Epithelial cell of esophagus (primary cell): ENCODE measurements around the gene PER1.

ENCODE experiments used
- DNase-seq: peaks from one replicate; pipeline ENCODE4 v3.0.0; 2010; ENCODE audit warnings: low read depth
- H3K4me3 ChIP-seq: 2 replicates; pipeline ENCODE4 v1.5.1; 2011; ENCODE audit warnings: mild to moderate bottlenecking, low read length, control low read depth
- TF ChIP-seq, protein P1 (sequence below): IDR thresholded peaks from 2 replicates; pipeline ENCODE4 v1.5.1; 2011; ENCODE audit warnings: low read depth, mild to moderate bottlenecking, low read length, control low read depth, inconsistent platforms; ENCODE audit not compliant: insufficient read depth; ENCODE audit errors: missing control alignments

Gene PER1

DNA sequence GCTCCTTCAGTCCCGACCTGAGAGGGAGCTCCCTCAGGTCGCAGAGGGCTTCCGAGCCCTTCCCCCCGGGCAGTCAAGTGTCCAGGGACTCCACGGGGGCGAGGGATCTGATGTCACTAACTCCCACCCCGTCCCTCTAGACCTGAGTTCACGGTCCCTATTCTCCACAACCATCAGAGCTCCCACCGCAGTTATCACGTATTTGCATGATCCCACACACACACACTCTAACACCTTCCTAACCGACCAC, 3.7 kb upstream of the PER1 start:
- no peak for DNase-seq
- peak overlapping the region; percentile 100 for H3K4me3 ChIP-seq
- TF ChIP-seq, protein P1, sequence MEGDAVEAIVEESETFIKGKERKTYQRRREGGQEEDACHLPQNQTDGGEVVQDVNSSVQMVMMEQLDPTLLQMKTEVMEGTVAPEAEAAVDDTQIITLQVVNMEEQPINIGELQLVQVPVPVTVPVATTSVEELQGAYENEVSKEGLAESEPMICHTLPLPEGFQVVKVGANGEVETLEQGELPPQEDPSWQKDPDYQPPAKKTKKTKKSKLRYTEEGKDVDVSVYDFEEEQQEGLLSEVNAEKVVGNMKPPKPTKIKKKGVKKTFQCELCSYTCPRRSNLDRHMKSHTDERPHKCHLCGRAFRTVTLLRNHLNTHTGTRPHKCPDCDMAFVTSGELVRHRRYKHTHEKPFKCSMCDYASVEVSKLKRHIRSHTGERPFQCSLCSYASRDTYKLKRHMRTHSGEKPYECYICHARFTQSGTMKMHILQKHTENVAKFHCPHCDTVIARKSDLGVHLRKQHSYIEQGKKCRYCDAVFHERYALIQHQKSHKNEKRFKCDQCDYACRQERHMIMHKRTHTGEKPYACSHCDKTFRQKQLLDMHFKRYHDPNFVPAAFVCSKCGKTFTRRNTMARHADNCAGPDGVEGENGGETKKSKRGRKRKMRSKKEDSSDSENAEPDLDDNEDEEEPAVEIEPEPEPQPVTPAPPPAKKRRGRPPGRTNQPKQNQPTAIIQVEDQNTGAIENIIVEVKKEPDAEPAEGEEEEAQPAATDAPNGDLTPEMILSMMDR = no peak

DNA sequence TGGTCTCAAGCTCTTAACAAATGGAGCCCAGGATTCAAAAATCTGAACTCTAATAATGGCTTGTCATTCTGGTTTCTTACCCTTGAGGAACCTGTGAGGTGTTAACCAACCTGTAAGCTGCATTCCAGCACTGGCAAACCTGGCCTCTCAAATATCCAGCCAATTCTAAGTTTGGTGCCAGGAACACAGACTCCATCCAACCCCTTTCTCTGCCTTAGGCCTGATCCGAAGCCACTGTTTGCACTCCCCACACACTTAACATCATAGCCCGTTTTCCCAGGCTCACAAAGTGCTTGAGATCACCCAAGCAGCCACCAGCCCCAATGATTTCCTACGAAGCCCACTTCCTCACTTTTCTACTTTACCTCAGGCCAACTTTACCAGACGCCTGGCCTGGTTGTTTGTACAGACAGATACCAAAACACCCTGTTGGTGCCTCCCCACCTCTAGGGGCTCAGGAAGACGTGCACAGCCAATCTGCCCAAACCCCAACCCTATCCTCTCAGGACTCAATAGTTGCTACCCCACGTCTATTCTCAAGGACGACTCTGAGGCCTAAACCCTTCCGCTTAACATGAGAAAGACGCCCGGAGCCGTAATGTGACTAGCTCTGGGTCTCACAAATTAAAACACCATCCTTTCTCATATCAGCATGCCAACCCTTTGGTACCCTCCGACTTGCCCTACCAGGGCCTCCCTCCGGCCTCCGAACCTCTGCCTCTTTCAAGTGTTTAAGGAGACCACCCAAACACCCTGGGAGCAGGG, 3.2 kb upstream of the PER1 start:
- TF ChIP-seq, protein P1 = peak; percentile 11
- no peak for DNase-seq

DNA sequence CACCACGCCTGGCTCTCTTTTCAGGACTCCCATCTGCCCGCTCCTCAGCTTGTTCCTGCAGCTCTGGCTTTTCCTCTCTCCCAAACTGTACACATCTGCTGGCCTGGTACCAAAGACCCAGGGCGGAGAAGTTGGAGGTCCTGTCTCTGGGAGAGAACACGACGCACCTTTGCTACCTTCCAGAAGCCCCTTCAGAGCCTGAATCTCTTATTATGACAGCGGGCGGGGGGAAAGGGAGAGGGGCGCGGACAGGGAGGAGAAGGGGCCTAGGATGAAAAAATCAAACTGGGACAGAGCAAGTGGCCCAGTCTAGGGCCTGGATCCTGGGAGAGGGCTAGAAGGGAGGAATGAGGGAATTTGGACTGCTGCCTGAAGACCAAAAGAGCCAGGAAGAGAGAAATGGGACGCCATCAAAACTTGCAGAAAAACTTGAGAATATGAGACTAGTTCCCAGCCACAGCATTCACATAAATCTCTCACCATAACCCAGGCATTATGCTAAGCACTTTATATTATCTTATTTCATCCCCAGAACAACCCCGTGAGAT, 2.5 kb upstream of the PER1 start:
- H3K4me3 ChIP-seq = peak overlapping the region; percentile 100

More for the DNA sequence above, 3.2 kb upstream of the PER1 start:
- peak overlapping the region; percentile 100 for H3K4me3 ChIP-seq

DNA sequence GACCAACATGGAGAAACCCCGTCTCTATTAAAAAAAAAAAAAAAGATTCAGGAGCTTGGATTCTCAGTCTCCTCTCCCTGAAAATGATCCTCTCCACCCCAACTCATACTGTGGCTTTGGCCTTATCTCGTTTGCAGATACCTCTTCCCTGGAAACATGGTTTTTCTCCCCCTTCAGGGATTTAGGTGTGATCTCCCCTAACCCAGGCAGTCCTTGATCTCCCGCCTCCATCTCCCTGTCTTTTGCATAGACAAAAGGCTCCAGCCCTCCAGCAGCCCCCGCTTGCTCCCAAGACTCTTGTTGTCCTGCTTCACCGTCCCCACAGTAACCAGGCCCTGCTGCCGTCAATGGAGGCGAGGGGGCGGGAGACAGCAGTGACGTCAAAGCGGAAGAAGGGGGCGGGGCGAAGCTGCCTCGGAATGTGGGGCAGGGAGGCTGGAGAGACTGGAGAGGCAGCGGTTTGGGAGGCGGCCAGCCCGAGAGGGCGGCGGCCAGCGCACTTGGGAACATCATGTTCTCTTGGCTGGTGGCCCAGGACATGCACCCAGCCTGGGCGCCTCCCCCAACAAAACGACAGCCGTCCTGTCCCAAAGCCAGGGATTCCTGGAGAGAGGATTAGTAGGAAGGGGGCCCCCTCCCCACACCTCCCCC, 1.9 kb upstream of the PER1 start:
- H3K4me3 ChIP-seq = peak overlapping the region; percentile 100
- TF ChIP-seq, protein P1 = no peak
- peak; percentile 98 for DNase-seq

More for the DNA sequence above, 2.5 kb upstream of the PER1 start:
- DNase-seq = no peak
- TF ChIP-seq, protein P1 = no peak

DNA sequence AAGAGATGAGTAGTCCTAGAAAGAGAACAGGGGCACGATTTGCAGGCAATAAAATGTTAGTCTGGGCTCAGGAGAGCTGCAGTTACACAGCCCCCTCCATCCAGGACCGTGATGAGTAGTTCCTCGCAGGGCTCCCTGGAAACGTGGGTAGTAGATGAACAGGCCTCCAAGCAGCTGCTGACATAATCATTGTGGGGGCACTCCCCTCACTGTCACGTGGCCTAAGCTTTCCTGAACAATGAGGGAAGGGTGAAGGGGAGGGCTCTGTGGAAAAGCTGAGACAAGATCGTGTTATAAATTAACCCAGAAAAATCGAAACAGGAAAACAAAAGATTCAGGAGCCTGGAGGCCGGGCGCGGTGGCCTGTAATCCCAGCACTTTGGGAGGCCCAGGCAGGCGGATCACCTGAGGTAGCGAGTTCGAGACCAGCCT, 1.3 kb upstream of the PER1 start:
- peak overlapping the region; percentile 100 for H3K4me3 ChIP-seq
- TF ChIP-seq, protein P1 = no peak
- DNase-seq = peak; percentile 98

DNA sequence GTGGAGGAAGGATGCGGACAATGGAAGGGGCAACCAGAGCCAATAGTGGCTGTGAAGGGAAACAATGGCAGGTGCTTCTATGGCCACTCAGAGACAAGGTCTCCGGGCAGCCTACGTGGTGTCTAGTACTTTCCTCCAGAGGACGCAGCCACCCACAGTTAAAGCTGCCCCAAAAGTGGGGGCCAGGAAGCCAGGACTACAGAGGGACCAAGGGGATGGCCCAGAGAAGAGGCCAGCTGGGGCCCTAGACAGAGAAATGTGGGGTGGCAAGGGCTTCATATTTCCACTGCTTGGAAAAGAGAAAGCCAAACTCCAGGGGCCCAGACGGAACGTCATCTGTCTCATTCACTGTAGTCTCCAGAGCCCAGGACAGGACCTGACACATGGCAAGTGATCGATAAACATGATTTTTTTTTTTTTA, 837 bp upstream of the PER1 start:
- peak overlapping the region; percentile 100 for H3K4me3 ChIP-seq
- DNase-seq = no peak
- TF ChIP-seq, protein P1 = no peak
